A549 treated with CpdA at 1 μM for 4 hours (cell line): ENCODE data around the gene SLC44A4. TPM values are rescaled to one million over a fixed set of nuclear protein-coding genes. Genes with fewer than 3 reads are reported as not detected.

Experiments used
- total RNA-seq: library from RNA; stranded (reverse); fragments of 200-300 nt; extraction: Qiagen RNA extraction; gene quantifications from 5 replicates; pipeline ENCODE4 v1.2.3, GENCODE V29; 2022; ENCODE audit warnings: low read depth

The SLC44A4 gene
- total RNA-seq, result 0.10 to 0.14 TPM (median 0.13 TPM) in 3 of 5 replicates, not detected in the others

DNA sequence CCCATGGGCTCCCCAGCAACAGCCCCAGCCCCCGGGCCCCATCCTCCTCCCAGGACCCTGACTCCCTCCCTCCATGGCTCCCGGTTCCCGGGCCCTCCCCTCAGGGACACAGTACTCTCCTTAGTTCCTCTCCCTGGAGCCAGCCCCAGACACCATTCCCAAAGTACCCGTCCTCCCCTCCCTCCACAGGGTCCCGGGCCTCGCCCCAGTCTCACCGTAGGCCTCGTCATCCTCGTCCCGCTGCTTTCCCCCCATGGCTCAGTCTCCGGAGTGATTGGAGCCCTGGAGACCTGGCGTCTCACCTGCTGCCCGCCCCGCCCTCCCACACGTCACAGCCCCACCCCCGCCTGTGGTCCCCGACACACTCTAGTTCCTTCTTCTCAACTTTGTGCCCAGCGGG is at the start of gene SLC44A4:
SLC44A4 (minus strand) TSS at position 272 of the 400 bp plus-strand sequence; CDS start at position 255, 17 bp downstream.

DNA sequence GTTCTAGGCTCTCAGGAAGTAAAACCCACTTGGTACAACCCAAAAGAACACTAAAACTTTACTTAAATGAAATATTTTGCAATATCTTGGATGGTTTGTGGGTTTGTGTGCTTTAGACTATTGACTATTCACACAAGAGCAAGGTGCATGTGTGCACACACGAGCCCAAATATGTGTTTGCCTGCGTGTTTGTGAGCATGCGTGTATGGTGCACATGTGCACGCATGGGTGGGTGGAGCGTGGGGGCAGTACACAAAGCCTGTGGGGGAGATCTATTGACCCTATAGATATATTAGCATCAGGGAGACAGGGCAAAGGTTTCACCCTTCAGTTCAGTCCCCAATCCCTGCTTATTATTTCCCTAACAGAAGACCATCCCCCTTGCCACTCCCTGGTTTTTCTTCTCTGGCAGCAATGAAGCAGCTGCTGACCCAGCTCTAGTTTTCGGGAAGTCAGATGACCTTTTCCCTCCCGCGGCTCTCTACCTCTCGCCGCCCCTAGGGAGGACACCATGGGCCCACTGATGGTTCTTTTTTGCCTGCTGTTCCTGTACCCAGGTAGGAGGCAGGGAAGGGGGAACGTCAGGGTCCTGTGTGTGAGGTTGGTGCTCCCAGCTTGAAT is 48.6 kb upstream of the SLC44A4 start, which contains the start of gene C2:
C2 (plus strand) TSS at position 476 of the 621 bp plus-strand sequence; CDS start at position 512, 36 bp downstream.

DNA sequence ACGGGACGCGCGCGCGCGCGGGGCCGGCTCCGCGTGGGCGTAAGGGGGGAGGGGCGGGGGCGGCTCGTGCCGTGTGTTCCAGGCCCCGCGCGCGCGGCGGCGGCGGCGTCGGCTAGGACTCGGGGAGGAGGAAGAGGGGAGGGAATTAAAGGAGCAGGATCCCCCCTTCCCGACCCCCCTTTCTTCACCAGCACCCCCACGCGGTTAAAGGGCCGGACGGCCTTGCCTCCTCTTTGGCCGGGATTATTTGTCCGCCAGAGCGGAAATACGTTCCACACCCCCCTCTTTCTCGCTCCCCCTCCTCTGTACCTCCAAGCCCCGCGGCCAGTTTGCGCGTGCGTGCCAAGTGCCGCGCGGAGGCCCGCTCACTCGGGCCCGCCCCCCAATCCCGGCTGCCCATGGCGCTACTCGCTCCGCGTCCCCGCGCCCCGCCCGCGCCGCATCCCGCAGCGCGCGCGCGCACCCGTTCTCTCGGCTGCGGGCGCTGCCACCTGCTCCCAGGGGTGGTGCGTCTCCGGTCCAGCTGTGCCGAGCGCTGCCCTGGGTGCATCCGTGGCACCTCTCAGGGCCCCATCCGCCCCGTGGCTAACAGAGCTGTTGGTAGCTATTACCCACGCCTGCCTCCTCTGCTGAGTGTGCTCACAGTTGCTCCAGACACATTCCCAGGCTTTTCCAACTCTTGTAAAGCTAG is 23.3 kb upstream of the SLC44A4 start, which contains the start of gene ZBTB12:
ZBTB12 (minus strand) TSS at position 134 of the 691 bp plus-strand sequence. CDS start 781 bp downstream, outside the sequence.

DNA sequence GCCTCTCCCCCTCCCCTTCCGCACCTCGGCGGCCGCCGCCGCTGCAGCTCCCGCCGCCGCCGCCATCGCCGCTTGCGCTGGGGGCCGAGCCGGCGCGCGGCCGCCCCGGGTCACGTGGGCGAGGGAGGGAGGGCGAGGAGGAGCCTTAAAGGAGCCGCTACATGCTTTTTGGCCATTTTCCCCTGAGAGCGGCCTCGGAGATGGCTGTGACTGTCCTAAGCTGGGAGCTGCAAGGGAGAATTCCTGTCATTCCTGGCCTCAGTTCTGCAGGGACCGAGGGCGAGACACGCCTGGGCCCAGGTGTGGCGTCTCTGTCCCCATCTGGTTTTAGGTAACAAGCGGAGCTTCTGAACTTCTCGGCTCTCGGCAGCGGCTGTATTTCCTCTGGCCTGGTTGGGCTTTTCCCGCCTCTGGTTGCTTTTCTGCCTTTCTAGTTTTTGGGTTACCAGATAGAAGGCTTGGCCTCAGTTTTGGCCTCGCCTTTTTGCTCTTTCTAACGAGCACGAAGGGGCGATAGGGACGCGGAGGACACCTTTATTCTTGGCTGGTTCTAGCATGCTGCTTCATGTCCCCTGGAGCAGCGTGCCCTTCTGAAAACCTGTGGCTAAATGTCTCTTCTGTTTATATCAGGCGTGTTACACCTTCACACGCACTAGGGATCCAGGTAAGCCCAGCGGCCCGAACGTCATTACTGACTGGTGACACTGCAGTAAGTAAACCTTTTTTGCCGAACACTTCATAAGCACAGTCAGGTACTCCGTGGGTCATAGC is 19.0 kb upstream of the SLC44A4 start, which contains the start of gene EHMT2:
EHMT2 (minus strand) TSS at position 87 of the 771 bp plus-strand sequence; CDS start at position 66, 21 bp downstream.

DNA sequence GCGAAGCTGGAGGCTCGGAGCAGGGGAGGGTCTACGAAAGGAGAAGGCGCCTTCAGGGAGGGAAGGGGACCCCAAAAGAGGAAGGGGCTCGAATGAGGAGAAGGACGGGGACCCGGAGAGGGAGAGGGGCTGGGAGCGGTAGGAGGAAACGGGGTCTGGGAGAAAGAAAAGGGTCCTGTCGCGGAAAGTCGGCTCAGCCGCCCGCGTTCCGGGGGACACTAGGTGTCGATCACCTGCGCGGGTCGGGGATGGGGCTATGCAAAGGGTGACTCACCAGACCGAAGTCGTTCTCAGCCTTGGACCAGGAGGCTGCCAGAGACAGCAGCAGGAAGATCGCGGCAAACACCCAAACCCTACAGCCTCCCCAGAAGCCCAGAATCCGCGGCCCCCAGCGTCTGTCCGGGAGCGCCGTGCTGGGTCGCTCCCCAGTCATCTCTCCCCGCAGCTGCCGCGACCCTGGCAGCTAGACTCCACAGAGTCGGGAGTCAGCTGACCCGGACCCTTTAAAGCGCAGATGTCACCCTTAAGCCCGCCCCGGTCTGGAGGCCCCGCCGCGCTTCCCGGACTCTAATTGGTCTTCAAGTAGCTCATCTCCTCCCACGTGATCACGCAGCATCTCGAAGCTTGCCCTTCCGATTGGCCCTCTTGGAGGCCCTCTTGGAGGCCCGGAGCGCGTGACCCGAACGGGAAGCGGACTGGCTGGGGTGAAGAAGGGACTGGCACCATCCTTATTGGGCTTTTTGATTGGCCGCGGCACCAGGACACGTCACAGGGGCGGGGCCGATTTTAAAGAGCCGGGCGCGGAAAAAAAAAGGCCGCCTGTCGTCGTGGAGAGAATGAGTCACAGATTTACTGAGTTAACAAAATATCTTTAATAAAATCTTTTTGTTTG is 16.2 kb downstream of the SLC44A4 start, which contains the start of gene NEU1:
NEU1 (minus strand) TSS at position 478 of the 892 bp plus-strand sequence; CDS start at position 433, 45 bp downstream.

DNA sequence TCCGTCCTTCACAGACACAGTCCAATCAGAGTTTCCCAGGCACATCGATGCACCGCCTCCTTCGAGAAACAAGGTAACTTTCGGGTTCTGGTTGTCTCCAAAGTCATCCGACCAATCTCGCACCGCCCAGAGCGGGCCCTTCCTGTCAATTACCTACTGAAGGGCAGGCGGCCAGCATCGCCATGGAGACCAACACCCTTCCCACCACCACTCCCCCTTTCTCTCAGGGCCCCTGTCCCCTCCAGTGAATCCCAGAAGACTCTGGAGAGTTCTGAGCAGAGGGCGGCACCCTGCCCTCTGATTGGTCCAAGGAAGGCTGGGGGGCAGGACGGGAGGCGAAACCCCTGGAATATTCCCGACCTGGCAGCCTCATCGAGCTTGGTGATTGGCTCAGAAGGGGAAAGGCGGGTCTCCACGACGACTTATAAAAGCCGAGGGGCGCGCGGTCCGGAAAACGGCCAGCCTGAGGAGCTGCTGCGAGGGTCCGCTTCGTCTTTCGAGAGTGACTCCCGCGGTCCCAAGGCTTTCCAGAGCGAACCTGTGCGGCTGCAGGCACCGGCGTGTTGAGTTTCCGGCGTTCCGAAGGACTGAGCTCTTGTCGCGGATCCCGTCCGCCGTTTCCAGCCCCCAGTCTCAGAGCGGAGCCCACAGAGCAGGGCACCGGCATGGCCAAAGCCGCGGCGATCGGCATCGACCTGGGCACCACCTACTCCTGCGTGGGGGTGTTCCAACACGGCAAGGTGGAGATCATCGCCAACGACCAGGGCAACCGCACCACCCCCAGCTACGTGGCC is 51.3 kb downstream of the SLC44A4 start, which contains the start of gene HSPA1B:
HSPA1B (plus strand) TSS at position 453 of the 794 bp plus-strand sequence; CDS start at position 666, 213 bp downstream.

DNA sequence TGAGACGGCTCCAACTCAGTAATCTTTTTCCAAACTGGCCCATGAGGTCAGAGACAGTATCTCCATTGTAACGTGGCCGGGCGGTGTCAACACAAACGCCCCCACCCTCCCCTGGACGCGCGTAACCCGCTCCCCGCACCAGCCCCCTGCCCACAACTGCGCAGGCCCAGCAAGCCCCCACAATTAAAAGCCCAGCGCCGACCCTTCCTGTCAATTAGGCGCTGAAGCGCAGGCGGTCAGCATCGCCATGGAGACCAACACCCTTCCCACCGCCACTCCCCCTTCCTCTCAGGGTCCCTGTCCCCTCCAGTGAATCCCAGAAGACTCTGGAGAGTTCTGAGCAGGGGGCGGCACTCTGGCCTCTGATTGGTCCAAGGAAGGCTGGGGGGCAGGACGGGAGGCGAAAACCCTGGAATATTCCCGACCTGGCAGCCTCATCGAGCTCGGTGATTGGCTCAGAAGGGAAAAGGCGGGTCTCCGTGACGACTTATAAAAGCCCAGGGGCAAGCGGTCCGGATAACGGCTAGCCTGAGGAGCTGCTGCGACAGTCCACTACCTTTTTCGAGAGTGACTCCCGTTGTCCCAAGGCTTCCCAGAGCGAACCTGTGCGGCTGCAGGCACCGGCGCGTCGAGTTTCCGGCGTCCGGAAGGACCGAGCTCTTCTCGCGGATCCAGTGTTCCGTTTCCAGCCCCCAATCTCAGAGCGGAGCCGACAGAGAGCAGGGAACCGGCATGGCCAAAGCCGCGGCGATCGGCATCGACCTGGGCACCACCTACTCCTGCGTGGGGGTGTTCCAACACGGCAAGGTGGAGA is 63.6 kb downstream of the SLC44A4 start, which contains the start of the genes HSPA1A and HSPA1L:
HSPA1A (plus strand) TSS at position 519 of the 814 bp plus-strand sequence; CDS start at position 733, 214 bp downstream.
HSPA1L (minus strand) TSS at position 259 of the 814 bp plus-strand sequence. CDS start 3,311 bp downstream, outside the sequence.

Other genes starting within 250 kb of the SLC44A4 start
- gene BAG6, start 226.3 kb downstream of the SLC44A4 start, total RNA-seq, result 115 to 151 TPM (median 145 TPM) in 5 replicates
- 1.8 to 4.8 TPM (median 3.2 TPM) in 5 replicates for gene APOM, start 223.1 kb downstream of the SLC44A4 start, total RNA-seq
- gene C6orf47, start 218.2 kb downstream of the SLC44A4 start, total RNA-seq, result 10.5 to 13.0 TPM (median 12.2 TPM) in 5 replicates
- gene GPANK1, start 214.0 kb downstream of the SLC44A4 start, total RNA-seq, result 9.3 to 14.1 TPM (median 12.7 TPM) in 5 replicates
- gene CSNK2B, start 212.9 kb downstream of the SLC44A4 start, total RNA-seq, result 168 to 184 TPM (median 180 TPM) in 5 replicates
- 3.6 to 6.3 TPM (median 5.0 TPM) in 5 replicates for gene LY6G5B, start 209.0 kb downstream of the SLC44A4 start, total RNA-seq
- 0.51 to 2.4 TPM (median 1.4 TPM) in 5 replicates for gene LY6G5C, start 197.9 kb downstream of the SLC44A4 start, total RNA-seq
- 15.6 to 21.2 TPM (median 19.2 TPM) in 5 replicates for gene ABHD16A, start 175.7 kb downstream of the SLC44A4 start, total RNA-seq
- gene LY6G6F, start 172.1 kb downstream of the SLC44A4 start, total RNA-seq, result not detected in 5 replicates
- gene LY6G6D, start 163.6 kb downstream of the SLC44A4 start, total RNA-seq, result not detected in 5 replicates
- gene LY6G6C, start 157.3 kb downstream of the SLC44A4 start, total RNA-seq, result 0.11 TPM in 1 of 5 replicates, not detected in the others
- not detected in 5 replicates for gene MPIG6B, start 155.6 kb downstream of the SLC44A4 start, total RNA-seq
- gene DDAH2, start 149.7 kb downstream of the SLC44A4 start, total RNA-seq, result 25.6 to 30.4 TPM (median 28.7 TPM) in 5 replicates
- 495 to 530 TPM (median 516 TPM) in 5 replicates for gene CLIC1, start 142.5 kb downstream of the SLC44A4 start, total RNA-seq
- 12.1 to 16.5 TPM (median 15.1 TPM) in 5 replicates for gene MSH5, start 139.0 kb downstream of the SLC44A4 start, total RNA-seq
- 3.6 to 5.9 TPM (median 4.7 TPM) in 5 replicates for gene SAPCD1, start 116.3 kb downstream of the SLC44A4 start, total RNA-seq
- gene VWA7, start 101.7 kb downstream of the SLC44A4 start, total RNA-seq, result 0.61 to 2.0 TPM (median 1.5 TPM) in 5 replicates
- 50.8 to 60.2 TPM (median 57.2 TPM) in 5 replicates for gene VARS1, start 83.2 kb downstream of the SLC44A4 start, total RNA-seq
- 49.7 to 68.8 TPM (median 64.6 TPM) in 5 replicates for gene LSM2, start 72.0 kb downstream of the SLC44A4 start, total RNA-seq
- 1.3 to 2.2 TPM (median 2.1 TPM) in 5 replicates for gene HSPA1L, start 63.7 kb downstream of the SLC44A4 start, total RNA-seq
- 218 to 535 TPM (median 388 TPM) in 5 replicates for gene HSPA1A, start 63.5 kb downstream of the SLC44A4 start, total RNA-seq
- gene HSPA1B, start 51.3 kb downstream of the SLC44A4 start, total RNA-seq, result 167 to 379 TPM (median 289 TPM) in 5 replicates
- gene NEU1, start 16.2 kb downstream of the SLC44A4 start, total RNA-seq, result 25.3 to 37.2 TPM (median 30.6 TPM) in 5 replicates
- 25.6 to 34.6 TPM (median 30.8 TPM) in 5 replicates for gene EHMT2, start 18.7 kb upstream of the SLC44A4 start, total RNA-seq
- gene ZBTB12, start 23.1 kb upstream of the SLC44A4 start, total RNA-seq, result 3.2 to 5.4 TPM (median 4.8 TPM) in 5 replicates
- 0.19 to 0.66 TPM (median 0.27 TPM) in 5 replicates for gene C2, start 48.7 kb upstream of the SLC44A4 start, total RNA-seq
- 1.4 to 3.1 TPM (median 2.1 TPM) in 5 replicates for gene CFB, start 67.1 kb upstream of the SLC44A4 start, total RNA-seq
- gene NELFE, start 80.0 kb upstream of the SLC44A4 start, total RNA-seq, result 74.0 to 93.6 TPM (median 77.4 TPM) in 5 replicates
- 22.7 to 25.6 TPM (median 24.7 TPM) in 5 replicates for gene SKIC2, start 80.2 kb upstream of the SLC44A4 start, total RNA-seq
- gene DXO, start 93.1 kb upstream of the SLC44A4 start, total RNA-seq, result 9.7 to 13.2 TPM (median 11.9 TPM) in 5 replicates
- gene C4A, start 103.1 kb upstream of the SLC44A4 start, total RNA-seq, result 0.48 to 1.3 TPM (median 0.98 TPM) in 5 replicates
- 0.56 to 1.3 TPM (median 0.94 TPM) in 5 replicates for gene C4B, start 135.8 kb upstream of the SLC44A4 start, total RNA-seq
- not detected in 5 replicates for gene CYP21A2, start 159.4 kb upstream of the SLC44A4 start, total RNA-seq
- gene TNXB, start 230.3 kb upstream of the SLC44A4 start, total RNA-seq, result 0.42 to 0.92 TPM (median 0.67 TPM) in 5 replicates
- 26.8 to 36.7 TPM (median 34.5 TPM) in 5 replicates for gene ATF6B, start 249.2 kb upstream of the SLC44A4 start, total RNA-seq